NB4 (cell line): ENCODE results near the gene ELFN2.

ENCODE experiments used
- CTCF ChIP-seq: IDR thresholded peaks from one replicate; pipeline ENCODE4 v1.5.1; 2012; ENCODE audit warnings: low read depth, low read length
- POLR2A ChIP-seq: IDR thresholded peaks from 2 replicates; pipeline ENCODE4 v1.6.1; 2011; ENCODE audit warnings: mild to moderate bottlenecking; ENCODE audit not compliant: insufficient read length; ENCODE audit errors: extremely low read depth

GRCh38 chr22:37369483-37369882, 57.8 kb downstream of the ELFN2 start:
- TF ChIP-seq POLR2A (no peak), CTCF (no peak)
